Measurements from ENCODE around the gene TIMM23.

- TF ChIP-seq CTCF (IDR thresholded peaks at IDR 0.05) (no peak), POLR2A (IDR thresholded peaks at IDR 0.05) (no peak)
Measured at GRCh38 chr10:46005383-46005782, 33.1 kb downstream of the TIMM23 start.

All from ovary (tissue), 3 donors.